Ascending aorta (tissue), 2 donors: ENCODE data around the gene LDLRAD4. TPM values are rescaled to one million over a fixed set of nuclear protein-coding genes. Genes with fewer than 3 reads are reported as not detected.

Source experiments
- DNase-seq, 2 donors: peaks; one replicate each; pipeline ENCODE4 v3.0.0-alpha.2; 2019; ENCODE audit warnings: low spot score in 2 of 2
- H3K27ac ChIP-seq, 2 donors: fragments of 200-600 bp; sonication (generic); one replicate each; pipeline ENCODE4 v1.5.1; 2016 to 2017; ENCODE audit warnings: mild to moderate bottlenecking in 1 of 2
- H3K27me3 ChIP-seq: fragments of 200-600 bp; sonication (generic); one replicate; pipeline ENCODE4 v1.5.1; 2017
- H3K36me3 ChIP-seq, 2 donors: fragments of 200-600 bp; sonication (generic); one replicate each; pipeline ENCODE4 v1.5.1; 2016
- H3K4me1 ChIP-seq, 2 donors: fragments of 200-600 bp; sonication (generic); one replicate each; pipeline ENCODE4 v1.5.1; 2016 to 2017; ENCODE audit warnings: mild to moderate bottlenecking in 1 of 2
- H3K4me3 ChIP-seq, 2 donors: fragments of 200-600 bp; sonication (generic); one replicate each; pipeline ENCODE4 v1.5.1; 2016 to 2017; ENCODE audit warnings: mild to moderate bottlenecking in 1 of 2
- H3K9me3 ChIP-seq, 2 donors: fragments of 200-600 bp; sonication (generic); one replicate each; pipeline ENCODE4 v1.5.1; 2016
- CTCF ChIP-seq, 3 experiments: fragments of 200-600 bp in 2 of 3; fragments of 450-650 bp in 1 of 3; sonication (generic) in 2 of 3; IDR thresholded peaks; one replicate each; pipeline ENCODE4 v1.5.1; 2016 to 2019; ENCODE audit warnings: antibody characterized with exemption in 3 of 3, mild to moderate bottlenecking in 1 of 3, moderate library complexity in 1 of 3
- intact Hi-C: fragments of 100-400 bp; cut with DNase I; formaldehyde crosslinking; loops from one replicate; pipeline ENCODE4 v1.15.1; 2023
- total RNA-seq: library from RNA; depleted of rRNA; stranded (reverse); fragments of >200 nt; gene quantifications from one replicate; pipeline ENCODE4 v1.1.0, GENCODE V29; 2016

The LDLRAD4 gene
- total RNA-seq, 1 donor from 2014 or later = 21.0 TPM

GRCh38 chr18:13551305-13551603 is 332.7 kb downstream of the LDLRAD4 start:
- Histone ChIP-seq H3K4me1 (peaks cover 6 to 19% of the 10 kb centered on the region in 2 donors), H3K9me3 (no peaks in the 10 kb centered on the region), H3K4me3 (no peak overlapping the region), H3K36me3 (no peaks in the 10 kb centered on the region), H3K27me3 (no peaks in the 10 kb centered on the region), H3K27ac (no peak overlapping the region)
- DNase-seq = no peak
- TF ChIP-seq CTCF (IDR thresholded peaks at IDR 0.05) = no peak
- intact Hi-C loops = loop anchor here (5.0 kb wide), 1 partner anchor 71 kb away; no protein-coding TSS in a partner anchor

GRCh38 chr18:13551841-13552733 is 333.5 kb downstream of the LDLRAD4 start:
- intact Hi-C loops = loop anchor here (5.0 kb wide), 1 partner anchor 70 kb away; no protein-coding TSS in a partner anchor
- H3K4me1 ChIP-seq = peaks cover 6 to 19% of the 10 kb centered on the region in 2 donors

GRCh38 chr18:13553449-13553848 is 334.9 kb downstream of the LDLRAD4 start:
- Histone ChIP-seq H3K27ac (no peak overlapping the region), H3K9me3 (no peaks in the 10 kb centered on the region), H3K4me1 (peaks cover 6 to 19% of the 10 kb centered on the region in 2 donors), H3K27me3 (no peaks in the 10 kb centered on the region), H3K36me3 (no peaks in the 10 kb centered on the region), H3K4me3 (no peak overlapping the region)
- no peak for TF ChIP-seq CTCF (IDR thresholded peaks at IDR 0.05)
- DNase-seq = no peak
- intact Hi-C loops = loop anchor here (5.0 kb wide), 1 partner anchor 69 kb away; no protein-coding TSS in a partner anchor

More at GRCh38 chr18:13551841-13552733, 333.5 kb downstream of the LDLRAD4 start:
- Histone ChIP-seq H3K27ac (no peak overlapping the region), H3K9me3 (no peaks in the 10 kb centered on the region), H3K27me3 (no peaks in the 10 kb centered on the region), H3K4me3 (no peak overlapping the region), H3K36me3 (no peaks in the 10 kb centered on the region)
- no peak for TF ChIP-seq CTCF (IDR thresholded peaks at IDR 0.05)
- DNase-seq = no peak

GRCh38 chr18:13555192-13555591 is 336.6 kb downstream of the LDLRAD4 start:
- intact Hi-C loops = loop anchor here (5.0 kb wide), 1 partner anchor 172 kb away; the partner anchor contains the start of genes FAM210A and RNMT
- no peak overlapping the region for H3K27ac ChIP-seq
- no peaks in the 10 kb centered on the region for H3K27me3 ChIP-seq
- no peak overlapping the region for H3K4me3 ChIP-seq
- no peaks in the 10 kb centered on the region for H3K36me3 ChIP-seq
- no peak for TF ChIP-seq CTCF (IDR thresholded peaks at IDR 0.05)
- DNase-seq = no peak
- H3K4me1 ChIP-seq = peaks cover 0 to 7% of the 10 kb centered on the region in 2 donors
- H3K9me3 ChIP-seq = no peaks in the 10 kb centered on the region

- intact Hi-C loops = loop anchor here (5.0 kb wide), 1 partner anchor 171 kb away; the partner anchor contains the start of genes FAM210A and RNMT
- H3K36me3 ChIP-seq = no peaks in the 10 kb centered on the region
- H3K4me1 ChIP-seq = peaks cover 0 to 7% of the 10 kb centered on the region in 2 donors
- H3K9me3 ChIP-seq = no peaks in the 10 kb centered on the region
- no peak overlapping the region for H3K27ac ChIP-seq
- no peak for TF ChIP-seq CTCF (IDR thresholded peaks at IDR 0.05)
- no peak overlapping the region for H3K4me3 ChIP-seq
- H3K27me3 ChIP-seq = no peaks in the 10 kb centered on the region
- no peak for DNase-seq
Measured at GRCh38 chr18:13555865-13556264, 337.3 kb downstream of the LDLRAD4 start.
